GM11168 (cell line): ENCODE data around the gene TH.

Experiments used
- in situ Hi-C: fragments of 300-500 bp; cut with MboI; formaldehyde crosslinking; loops from one replicate; pipeline ENCODE4 v1.12.0; 2022; ENCODE audit warnings: low sequenced_read_pairs; ENCODE audit not compliant: unreplicated experiment

The TH gene

DNA sequence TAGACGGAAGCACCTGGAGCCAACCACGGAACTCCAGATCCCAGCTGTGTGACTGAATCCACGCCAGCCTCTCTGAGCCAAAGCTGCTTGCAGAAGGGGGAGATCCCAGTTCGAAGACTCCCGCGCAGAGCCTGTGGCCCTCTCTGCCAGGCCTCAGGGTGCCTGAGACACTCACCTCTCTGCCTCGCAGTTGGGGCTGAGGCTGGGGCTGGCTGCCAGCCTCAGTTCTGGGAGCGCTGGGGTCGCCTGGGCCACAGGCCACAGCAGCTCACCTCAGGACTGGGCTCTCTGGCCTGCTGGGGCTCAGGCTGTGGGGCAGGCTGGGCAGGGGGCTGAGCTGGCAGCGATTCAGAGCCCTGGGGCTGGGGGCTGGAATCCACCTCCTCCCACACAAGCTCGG, 24.2 kb downstream of the TH start:
- in situ Hi-C loops: no loop called here

GRCh38 chr11:2146051-2146450, 25.6 kb downstream of the TH start:
- in situ Hi-C loops: no loop called here

- in situ Hi-C loops: loop anchor here (5.0 kb wide), 1 partner anchor 452 kb away; no protein-coding TSS in a partner anchor
Observed at GRCh38 chr11:2144544-2145248, 26.9 kb downstream of the TH start.

DNA sequence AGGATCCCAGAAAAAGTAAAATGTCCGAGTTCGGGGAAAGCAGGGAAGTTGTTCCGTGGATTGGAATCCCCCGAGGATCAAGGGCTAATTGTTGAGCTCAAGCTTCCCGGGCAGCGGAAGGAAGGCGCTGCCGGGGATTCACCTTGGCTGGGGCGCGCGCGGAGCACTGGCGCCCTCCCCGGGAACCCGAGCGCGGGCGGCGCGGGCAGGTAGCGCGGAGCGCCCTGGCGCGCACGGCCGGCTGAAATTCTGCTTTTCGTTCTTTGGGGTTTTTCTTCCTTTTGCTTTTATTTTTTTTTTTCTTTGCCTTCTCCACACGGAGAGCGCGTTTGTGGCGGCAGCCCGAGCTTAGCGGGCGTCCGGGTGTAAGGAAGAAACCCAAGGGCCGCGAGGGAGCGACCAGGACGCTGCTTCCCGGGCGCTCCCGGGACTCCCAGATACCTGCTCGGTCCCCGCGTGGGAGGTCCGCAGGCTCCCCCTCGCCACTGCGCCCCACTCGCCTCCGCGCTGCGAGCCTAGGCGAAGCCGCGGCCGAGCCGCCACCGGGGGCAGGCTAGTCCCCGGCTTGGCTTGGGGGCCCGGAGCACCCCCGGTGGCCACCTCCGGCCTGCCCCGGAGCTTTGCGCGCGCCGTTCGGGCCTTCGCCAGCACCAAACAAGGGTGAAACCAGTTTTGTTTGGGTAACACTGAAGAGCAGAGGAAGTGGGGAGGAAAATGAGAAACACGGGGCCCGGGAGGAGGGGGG, 27.6 kb downstream of the TH start:
- in situ Hi-C loops: loop anchor here (5.0 kb wide), 1 partner anchor 452 kb away; no protein-coding TSS in a partner anchor

DNA sequence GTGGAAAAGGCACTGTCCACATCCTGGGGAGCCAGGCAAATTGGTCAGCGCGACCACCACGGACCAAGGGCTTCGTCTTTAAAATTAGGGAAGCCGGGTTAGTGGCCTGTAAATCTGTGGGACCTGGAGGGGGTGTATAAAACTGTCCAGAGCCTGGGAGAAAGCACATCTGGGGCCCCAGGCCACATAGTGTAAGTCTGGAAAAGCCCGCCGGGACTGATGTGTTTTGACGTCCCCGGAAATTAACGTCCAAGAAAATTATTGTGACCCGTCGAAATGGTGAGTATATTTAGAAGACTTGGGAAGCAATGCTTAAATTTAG, 28.2 kb downstream of the TH start:
- in situ Hi-C loops: loop anchor here (5.0 kb wide), 1 partner anchor 451 kb away; no protein-coding TSS in a partner anchor

DNA sequence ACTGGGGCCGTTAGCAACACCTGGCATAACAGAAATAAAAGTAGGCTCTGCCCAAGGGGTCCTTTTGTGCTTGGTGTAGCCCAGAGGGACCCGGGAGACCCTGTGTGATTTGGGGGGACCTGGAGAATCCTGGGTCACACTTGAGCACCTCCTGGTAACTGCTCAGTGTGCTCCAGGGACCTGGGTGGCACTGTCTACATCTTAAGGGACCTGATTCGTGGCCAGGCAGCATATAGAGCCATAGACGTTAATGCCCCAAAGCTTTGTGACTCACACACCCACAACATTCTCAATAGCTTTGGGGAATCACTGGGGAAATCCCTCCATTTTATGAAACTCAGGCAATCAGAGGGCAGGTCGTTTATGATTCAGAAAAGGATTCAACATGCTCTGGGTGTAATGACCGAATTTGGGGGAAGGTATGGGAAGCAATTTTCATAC, 28.8 kb downstream of the TH start:
- in situ Hi-C loops: loop anchor here (5.0 kb wide), 1 partner anchor 450 kb away; no protein-coding TSS in a partner anchor

- in situ Hi-C loops: loop anchor here (5.0 kb wide), 1 partner anchor 450 kb away; no protein-coding TSS in a partner anchor
Observed at GRCh38 chr11:2142300-2142759, 29.3 kb downstream of the TH start.

DNA sequence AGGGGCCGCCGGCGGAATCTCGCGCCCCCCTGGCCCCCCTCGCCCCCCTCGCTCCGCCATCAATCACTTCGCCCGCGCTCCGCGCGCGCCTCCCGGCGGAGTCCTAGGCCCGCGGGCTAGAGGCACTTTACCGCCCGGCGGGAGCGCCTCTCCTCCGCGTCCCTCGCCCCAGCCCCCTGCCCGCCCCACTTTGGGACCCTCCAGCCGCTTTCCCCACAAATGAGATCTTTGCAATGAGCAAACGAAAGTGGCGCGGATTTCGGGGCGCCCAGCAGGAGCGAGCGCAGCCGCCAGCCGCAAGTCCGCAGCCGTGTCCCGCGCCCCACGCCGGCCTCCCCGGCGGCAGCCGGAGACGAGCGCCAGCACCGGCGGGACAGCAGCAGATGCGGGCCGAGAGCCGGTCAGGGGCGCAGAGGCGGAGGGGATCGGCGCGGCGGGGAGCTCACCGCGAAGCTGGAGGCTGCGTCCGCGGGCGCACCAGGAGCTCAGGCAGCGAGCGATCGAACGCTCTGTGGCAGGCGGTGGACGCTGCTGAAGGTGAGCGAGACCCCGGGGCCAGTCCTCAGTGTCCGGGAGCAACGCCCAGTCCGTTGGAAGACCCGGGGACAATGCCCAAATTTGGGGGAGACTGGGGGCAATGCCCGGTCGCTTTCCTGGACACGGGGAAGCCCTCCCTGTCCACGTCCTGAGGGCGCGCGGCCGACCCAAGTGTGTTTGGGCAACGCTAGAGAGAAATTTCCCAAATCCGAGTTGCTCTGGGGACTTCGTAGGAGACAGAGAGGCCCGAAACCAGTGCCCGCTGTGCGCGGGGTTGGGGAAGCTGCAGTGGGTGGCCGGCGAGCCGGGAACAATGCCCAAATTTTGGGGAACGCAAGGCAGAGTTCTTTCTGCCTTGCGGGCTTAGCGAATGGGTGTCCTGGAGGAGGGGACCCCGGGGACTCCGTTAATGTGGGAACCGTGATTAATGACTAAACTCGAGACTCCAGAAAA, 30.9 kb downstream of the TH start:
- in situ Hi-C loops: loop anchor here (5.0 kb wide), 1 partner anchor 448 kb away; no protein-coding TSS in a partner anchor

DNA sequence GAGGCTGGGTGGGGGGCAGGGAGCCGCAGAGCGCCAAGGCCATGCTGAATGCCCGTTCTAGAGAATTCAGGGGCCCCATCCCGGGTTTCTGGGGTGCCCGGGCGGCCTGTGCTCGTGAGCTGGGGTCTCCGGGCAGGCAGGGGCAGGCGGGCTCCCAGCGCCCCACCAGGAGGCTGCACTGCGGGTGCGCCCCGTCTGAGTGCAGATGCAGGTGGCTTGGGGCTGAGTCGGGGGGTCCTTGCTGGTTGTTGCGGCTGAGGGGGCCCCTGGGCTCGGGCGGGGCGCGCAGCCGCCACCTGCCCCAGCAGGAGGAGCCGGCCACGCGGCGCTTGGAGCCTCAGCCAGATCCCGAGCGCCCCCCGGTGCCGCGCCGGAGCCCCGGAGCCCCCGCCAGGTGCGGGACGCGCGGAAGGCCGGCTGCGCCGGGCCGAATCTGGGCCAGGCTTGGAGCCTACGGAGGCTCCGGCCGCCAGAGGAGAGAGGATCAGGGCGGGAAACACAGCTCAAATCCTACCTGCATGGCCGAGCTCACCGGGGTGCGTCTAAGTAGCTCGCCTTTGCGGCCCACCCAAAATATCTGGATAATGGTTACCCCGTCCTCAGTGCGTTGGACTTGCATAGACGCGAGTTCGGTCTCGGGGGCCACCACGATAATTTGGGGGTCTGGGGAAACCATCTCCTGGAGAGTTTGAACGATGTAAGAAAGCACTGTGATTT, 31.8 kb downstream of the TH start:
- in situ Hi-C loops: loop anchor here (5.0 kb wide), 1 partner anchor 447 kb away; no protein-coding TSS in a partner anchor

GRCh38 chr11:2139123-2139521, 32.5 kb downstream of the TH start, which contains the start of gene IGF2:
Gene IGF2, minus strand, starts transcription at chr11:2139389. Its CDS starts 3,866 bp downstream, at chr11:2135523.
- in situ Hi-C loops: no loop called here

- in situ Hi-C loops: no loop called here
Observed at GRCh38 chr11:2138431-2139122, 33.0 kb downstream of the TH start.

GRCh38 chr11:2138068-2138430, 33.6 kb downstream of the TH start:
- in situ Hi-C loops: no loop called here

- in situ Hi-C loops: no loop called here
Observed at GRCh38 chr11:2137202-2138067, 34.2 kb downstream of the TH start.

- in situ Hi-C loops: no loop called here
Observed at GRCh38 chr11:2136952-2137201, 34.7 kb downstream of the TH start.

- in situ Hi-C loops: no loop called here
Observed at GRCh38 chr11:2136209-2136951, 35.2 kb downstream of the TH start.

DNA sequence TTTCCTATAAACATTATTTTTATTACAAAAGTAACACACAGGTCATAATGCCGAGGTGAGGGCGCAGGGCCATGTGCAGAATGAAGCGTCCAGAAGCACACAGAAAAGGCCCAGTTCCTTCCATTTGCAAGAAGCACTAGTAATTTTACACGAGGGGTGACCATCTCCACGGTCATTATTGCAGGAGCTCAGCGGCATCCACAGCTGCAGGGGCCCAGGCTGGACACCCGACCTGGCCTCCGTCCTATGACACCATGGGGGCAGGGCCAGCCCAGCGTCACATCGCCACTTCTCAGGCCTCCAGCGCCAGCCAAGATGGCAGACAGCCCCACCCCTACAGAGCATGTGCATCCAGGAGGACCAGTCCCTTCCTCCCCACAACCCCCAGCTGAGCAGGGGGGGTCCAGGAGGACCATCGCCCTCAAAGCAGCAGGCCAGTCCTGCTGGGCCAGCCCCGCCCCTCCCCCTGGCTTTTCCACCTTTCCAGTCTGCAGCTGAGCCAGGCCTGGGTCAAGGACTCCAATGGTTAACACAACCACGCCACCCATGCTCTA, 35.9 kb downstream of the TH start:
- in situ Hi-C loops: no loop called here

GRCh38 chr11:2135018-2135569, 36.5 kb downstream of the TH start:
- in situ Hi-C loops: no loop called here
